Rectal smooth muscle tissue (tissue), 1 donor: Measurements from ENCODE around the gene PEX14.

Experiments
- H3K27ac ChIP-seq: one replicate; pipeline ENCODE4 v1.7.0; 2013; ENCODE audit warnings: low read depth, low read length, inconsistent platforms
- H3K27me3 ChIP-seq: one replicate; pipeline ENCODE4 v1.7.0; 2013; ENCODE audit warnings: low read length; ENCODE audit not compliant: control insufficient read depth, insufficient read depth
- H3K36me3 ChIP-seq: one replicate; pipeline ENCODE4 v1.7.0; 2013; ENCODE audit warnings: low read length; ENCODE audit not compliant: control insufficient read depth, insufficient read depth
- H3K4me1 ChIP-seq: one replicate; pipeline ENCODE4 v1.7.0; 2013; ENCODE audit warnings: low read length; ENCODE audit not compliant: control insufficient read depth, insufficient read depth
- H3K4me3 ChIP-seq: one replicate; pipeline ENCODE4 v1.7.0; 2013; ENCODE audit warnings: low read length
- H3K9ac ChIP-seq: one replicate; pipeline ENCODE4 v1.7.0; 2013; ENCODE audit warnings: low read length

The PEX14 gene

GRCh38 chr1:10553118-10553517, 78.4 kb downstream of the PEX14 start:
- H3K4me3 ChIP-seq, result no peak overlapping the region
- H3K4me1 ChIP-seq, result no peaks in the 10 kb centered on the region

GRCh38 chr1:10555635-10556429, 81.1 kb downstream of the PEX14 start:
- Histone ChIP-seq H3K4me1 (no peaks in the 10 kb centered on the region), H3K27ac (no peak overlapping the region), H3K27me3 (no peaks in the 10 kb centered on the region), H3K36me3 (no peaks in the 10 kb centered on the region), H3K4me3 (no peak overlapping the region), H3K9ac (no peak overlapping the region)

More at GRCh38 chr1:10553118-10553517, 78.4 kb downstream of the PEX14 start:
- no peaks in the 10 kb centered on the region for H3K27me3 ChIP-seq
- H3K27ac ChIP-seq, result no peak overlapping the region
- H3K9ac ChIP-seq, result no peak overlapping the region
- no peaks in the 10 kb centered on the region for H3K36me3 ChIP-seq

- H3K9ac ChIP-seq, result no peak overlapping the region
- H3K4me1 ChIP-seq, result no peaks in the 10 kb centered on the region
- H3K36me3 ChIP-seq, result no peaks in the 10 kb centered on the region
- H3K4me3 ChIP-seq, result no peak overlapping the region
- H3K27me3 ChIP-seq, result no peaks in the 10 kb centered on the region
- no peak overlapping the region for H3K27ac ChIP-seq
Measured at GRCh38 chr1:10556430-10557005, 81.8 kb downstream of the PEX14 start.

- Histone ChIP-seq H3K36me3 (no peaks in the 10 kb centered on the region), H3K9ac (no peak overlapping the region), H3K27me3 (no peaks in the 10 kb centered on the region), H3K4me1 (no peaks in the 10 kb centered on the region), H3K27ac (no peak overlapping the region), H3K4me3 (no peak overlapping the region)
Measured at GRCh38 chr1:10557714-10558113, 83.0 kb downstream of the PEX14 start.

GRCh38 chr1:10559386-10559785, 84.6 kb downstream of the PEX14 start:
- Histone ChIP-seq H3K27ac (no peak overlapping the region), H3K27me3 (no peaks in the 10 kb centered on the region), H3K36me3 (no peaks in the 10 kb centered on the region), H3K9ac (no peak overlapping the region), H3K4me1 (no peaks in the 10 kb centered on the region), H3K4me3 (no peak overlapping the region)

GRCh38 chr1:10561497-10561896, 86.7 kb downstream of the PEX14 start:
- Histone ChIP-seq H3K27me3 (no peaks in the 10 kb centered on the region), H3K4me1 (no peaks in the 10 kb centered on the region), H3K9ac (no peak overlapping the region), H3K4me3 (no peak overlapping the region), H3K27ac (no peak overlapping the region), H3K36me3 (no peaks in the 10 kb centered on the region)

- Histone ChIP-seq H3K36me3 (no peaks in the 10 kb centered on the region), H3K27ac (no peak overlapping the region), H3K27me3 (no peaks in the 10 kb centered on the region), H3K4me1 (no peaks in the 10 kb centered on the region), H3K4me3 (no peak overlapping the region), H3K9ac (no peak overlapping the region)
Measured at GRCh38 chr1:10561955-10562354, 87.2 kb downstream of the PEX14 start.

- Histone ChIP-seq H3K36me3 (no peaks in the 10 kb centered on the region), H3K4me1 (no peaks in the 10 kb centered on the region), H3K27me3 (no peaks in the 10 kb centered on the region), H3K9ac (no peak overlapping the region), H3K27ac (no peak overlapping the region), H3K4me3 (no peak overlapping the region)
Measured at GRCh38 chr1:10564063-10564462, 89.3 kb downstream of the PEX14 start.

- no peaks in the 10 kb centered on the region for H3K4me1 ChIP-seq
- H3K9ac ChIP-seq, result no peak overlapping the region
- no peaks in the 10 kb centered on the region for H3K27me3 ChIP-seq
- H3K36me3 ChIP-seq, result no peaks in the 10 kb centered on the region
- no peak overlapping the region for H3K27ac ChIP-seq
- no peak overlapping the region for H3K4me3 ChIP-seq
Measured at GRCh38 chr1:10569531-10569930, 94.8 kb downstream of the PEX14 start.

GRCh38 chr1:10575616-10576015, 100.9 kb downstream of the PEX14 start:
- Histone ChIP-seq H3K9ac (no peak overlapping the region), H3K4me3 (no peak overlapping the region), H3K36me3 (no peaks in the 10 kb centered on the region), H3K27ac (no peak overlapping the region), H3K4me1 (no peaks in the 10 kb centered on the region), H3K27me3 (no peaks in the 10 kb centered on the region)

- H3K4me1 ChIP-seq, result no peaks in the 10 kb centered on the region
- H3K36me3 ChIP-seq, result no peaks in the 10 kb centered on the region
- H3K27ac ChIP-seq, result no peak overlapping the region
- no peaks in the 10 kb centered on the region for H3K27me3 ChIP-seq
- H3K9ac ChIP-seq, result no peak overlapping the region
- H3K4me3 ChIP-seq, result no peak overlapping the region
Measured at GRCh38 chr1:10578070-10578469, 103.3 kb downstream of the PEX14 start.

- Histone ChIP-seq H3K4me3 (no peak overlapping the region), H3K36me3 (no peaks in the 10 kb centered on the region), H3K27ac (no peak overlapping the region), H3K27me3 (no peaks in the 10 kb centered on the region), H3K4me1 (no peaks in the 10 kb centered on the region), H3K9ac (no peak overlapping the region)
Measured at GRCh38 chr1:10583641-10584040, 108.9 kb downstream of the PEX14 start.

GRCh38 chr1:10585242-10585641, 110.5 kb downstream of the PEX14 start:
- no peaks in the 10 kb centered on the region for H3K36me3 ChIP-seq
- no peak overlapping the region for H3K9ac ChIP-seq
- H3K27ac ChIP-seq, result no peak overlapping the region
- H3K27me3 ChIP-seq, result no peaks in the 10 kb centered on the region
- no peaks in the 10 kb centered on the region for H3K4me1 ChIP-seq
- no peak overlapping the region for H3K4me3 ChIP-seq
